ENCODE results near the gene FNDC3A. TPM values are rescaled to one million over a fixed set of nuclear protein-coding genes. Genes with fewer than 3 reads are reported as not detected.
"Not testable (repeated sequence)": the region's sequence is repeated elsewhere in the genome, so short reads cannot be mapped to it uniquely, and the experiment has no call there.

The FNDC3A gene
- polyA plus RNA-seq, 2 donors: 6.0 to 7.3 TPM

DNA sequence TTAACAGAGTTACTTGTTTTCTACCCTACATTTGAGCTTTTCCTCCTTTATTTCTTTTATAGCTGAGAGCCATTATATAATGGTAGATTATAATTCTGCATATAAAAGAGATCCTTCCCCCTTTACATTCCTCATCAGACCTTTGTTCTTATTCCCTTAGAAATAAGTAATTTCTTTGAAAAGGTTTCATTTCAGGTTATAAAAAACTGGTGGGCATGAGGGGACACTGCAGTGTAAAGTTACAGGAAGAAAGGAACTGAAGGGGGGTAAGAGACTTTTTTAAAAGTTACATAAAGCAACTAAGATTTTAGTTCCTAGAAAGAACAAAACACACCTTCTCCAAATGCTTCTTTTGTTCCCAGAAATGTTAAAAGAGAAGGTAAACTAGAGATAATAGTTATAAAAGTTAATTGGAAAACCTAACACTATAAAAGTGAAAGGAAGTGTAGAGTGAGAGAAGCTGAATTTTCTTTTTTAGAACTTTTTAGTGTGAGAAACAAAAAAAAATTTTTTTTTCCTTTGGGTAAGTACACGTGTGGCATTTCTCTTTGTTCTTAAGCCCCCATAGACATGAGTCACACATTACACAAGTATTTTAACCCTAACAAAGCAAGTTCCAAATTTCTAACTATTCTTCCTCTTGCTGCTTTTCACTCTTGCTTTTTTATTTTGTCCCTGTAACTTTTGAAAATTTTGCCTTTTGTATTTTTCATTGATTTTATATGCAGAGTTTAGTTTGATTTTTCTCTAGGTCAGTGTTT is 138.0 kb downstream of the FNDC3A start:
- Histone ChIP-seq H3K36me3 (ENCODE audit: control insufficient read depth in 2 of 2, insufficient read depth in 2 of 2, low read length in 1 of 2) (peaks cover 0 to under 1% of the 10 kb centered on the region in 2 donors), H3K4me1 (ENCODE audit: control insufficient read depth in 2 of 2, insufficient read depth in 2 of 2, low read length in 1 of 2) (no peaks in the 10 kb centered on the region), H3K4me3 (ENCODE audit: low read depth in 1 of 2, low read length in 2 of 2) (no peak overlapping the region), H3K27ac (ENCODE audit: low read depth in 2 of 2, low read length in 1 of 2) (no peak overlapping the region), H3K9me3 (ENCODE audit: control insufficient read depth in 2 of 2, insufficient read depth in 1 of 2, low read depth in 1 of 2, low read length in 1 of 2) (no peaks in the 10 kb centered on the region), H3K27me3 (ENCODE audit: control insufficient read depth in 1 of 2, insufficient read depth in 2 of 2, low read length in 2 of 2) (no peaks in the 10 kb centered on the region)
- 0 to 7% methylated on average over 1 of the region's 1 CpG for WGBS, 2 donors

DNA sequence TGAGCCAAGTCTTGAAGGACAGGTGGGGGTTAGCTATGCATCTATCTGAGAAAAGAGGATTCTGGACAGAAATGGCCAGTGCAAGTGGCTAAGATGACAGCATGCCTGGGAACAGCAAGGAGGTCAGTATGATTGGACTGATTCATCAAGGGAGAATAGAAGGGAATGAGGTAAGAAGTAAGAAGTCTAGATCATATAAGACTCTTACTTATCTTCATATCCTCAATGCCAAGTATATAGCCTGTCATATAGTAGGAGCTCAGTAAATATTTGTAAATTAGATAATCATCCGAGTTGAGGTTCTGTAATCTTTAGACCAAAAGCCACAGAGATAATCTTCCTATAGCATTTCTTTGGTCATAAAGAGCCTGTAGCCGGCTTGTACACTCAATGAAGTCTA is 141.2 kb downstream of the FNDC3A start:
- H3K4me3 ChIP-seq (ENCODE audit: low read depth in 1 of 2, low read length in 2 of 2): no peak overlapping the region
- H3K27me3 ChIP-seq (ENCODE audit: control insufficient read depth in 1 of 2, insufficient read depth in 2 of 2, low read length in 2 of 2): no peaks in the 10 kb centered on the region
- 77 to 97% methylated on average over 2 of the region's 2 CpGs for WGBS, 2 donors
- H3K36me3 ChIP-seq (ENCODE audit: control insufficient read depth in 2 of 2, insufficient read depth in 2 of 2, low read length in 1 of 2): peaks cover 0 to 3% of the 10 kb centered on the region in 2 donors
- no peak overlapping the region for H3K27ac ChIP-seq (ENCODE audit: low read depth in 2 of 2, low read length in 1 of 2)
- H3K4me1 ChIP-seq (ENCODE audit: control insufficient read depth in 2 of 2, insufficient read depth in 2 of 2, low read length in 1 of 2): no peaks in the 10 kb centered on the region
- no peaks in the 10 kb centered on the region for H3K9me3 ChIP-seq (ENCODE audit: control insufficient read depth in 2 of 2, insufficient read depth in 1 of 2, low read depth in 1 of 2, low read length in 1 of 2)

- H3K27me3 ChIP-seq (ENCODE audit: control insufficient read depth in 1 of 2, insufficient read depth in 2 of 2, low read length in 2 of 2); H3K4me1 ChIP-seq (ENCODE audit: control insufficient read depth in 2 of 2, insufficient read depth in 2 of 2, low read length in 1 of 2); H3K4me3 ChIP-seq (ENCODE audit: low read depth in 1 of 2, low read length in 2 of 2); H3K36me3 ChIP-seq (ENCODE audit: control insufficient read depth in 2 of 2, insufficient read depth in 2 of 2, low read length in 1 of 2); H3K9me3 ChIP-seq (ENCODE audit: control insufficient read depth in 2 of 2, insufficient read depth in 1 of 2, low read depth in 1 of 2, low read length in 1 of 2); H3K27ac ChIP-seq (ENCODE audit: low read depth in 2 of 2, low read length in 1 of 2): not testable (repeated sequence)
- 95% methylated on average over 6 of the region's 6 CpGs for WGBS, 2 donors
Measured at GRCh38 chr13:49118455-49118854, 142.7 kb downstream of the FNDC3A start.

- H3K4me1 ChIP-seq (ENCODE audit: control insufficient read depth in 2 of 2, insufficient read depth in 2 of 2, low read length in 1 of 2): no peaks in the 10 kb centered on the region
- no peak overlapping the region for H3K27ac ChIP-seq (ENCODE audit: low read depth in 2 of 2, low read length in 1 of 2)
- 73 to 88% methylated on average over 5 of the region's 5 CpGs for WGBS, 2 donors
Measured at GRCh38 chr13:49124693-49125304, 149.1 kb downstream of the FNDC3A start.

GRCh38 chr13:49125964-49126524 is 150.3 kb downstream of the FNDC3A start:
- Histone ChIP-seq H3K4me1 (ENCODE audit: control insufficient read depth in 2 of 2, insufficient read depth in 2 of 2, low read length in 1 of 2) (no peaks in the 10 kb centered on the region), H3K9me3 (ENCODE audit: control insufficient read depth in 2 of 2, insufficient read depth in 1 of 2, low read depth in 1 of 2, low read length in 1 of 2) (no peaks in the 10 kb centered on the region), H3K27ac (ENCODE audit: low read depth in 2 of 2, low read length in 1 of 2) (no peak overlapping the region), H3K4me3 (ENCODE audit: low read depth in 1 of 2, low read length in 2 of 2) (no peak overlapping the region), H3K27me3 (ENCODE audit: control insufficient read depth in 1 of 2, insufficient read depth in 2 of 2, low read length in 2 of 2) (no peaks in the 10 kb centered on the region), H3K36me3 (ENCODE audit: control insufficient read depth in 2 of 2, insufficient read depth in 2 of 2, low read length in 1 of 2) (no peaks in the 10 kb centered on the region)
- 47 to 50% methylated on average over 2 of the region's 2 CpGs for WGBS, 2 donors

More at GRCh38 chr13:49124693-49125304, 149.1 kb downstream of the FNDC3A start:
- H3K4me3 ChIP-seq (ENCODE audit: low read depth in 1 of 2, low read length in 2 of 2): no peak overlapping the region
- no peaks in the 10 kb centered on the region for H3K27me3 ChIP-seq (ENCODE audit: control insufficient read depth in 1 of 2, insufficient read depth in 2 of 2, low read length in 2 of 2)
- no peaks in the 10 kb centered on the region for H3K36me3 ChIP-seq (ENCODE audit: control insufficient read depth in 2 of 2, insufficient read depth in 2 of 2, low read length in 1 of 2)
- H3K9me3 ChIP-seq (ENCODE audit: control insufficient read depth in 2 of 2, insufficient read depth in 1 of 2, low read depth in 1 of 2, low read length in 1 of 2): no peaks in the 10 kb centered on the region

- H3K4me1 ChIP-seq (ENCODE audit: control insufficient read depth in 2 of 2, insufficient read depth in 2 of 2, low read length in 1 of 2): no peaks in the 10 kb centered on the region
- peaks cover 3 to 4% of the 10 kb centered on the region in 2 donors for H3K36me3 ChIP-seq (ENCODE audit: control insufficient read depth in 2 of 2, insufficient read depth in 2 of 2, low read length in 1 of 2)
- no peak overlapping the region for H3K27ac ChIP-seq (ENCODE audit: low read depth in 2 of 2, low read length in 1 of 2)
- H3K9me3 ChIP-seq (ENCODE audit: control insufficient read depth in 2 of 2, insufficient read depth in 1 of 2, low read depth in 1 of 2, low read length in 1 of 2): no peaks in the 10 kb centered on the region
- WGBS, 2 donors: 80 to 90% methylated on average over 1 of the region's 1 CpG
- no peaks in the 10 kb centered on the region for H3K27me3 ChIP-seq (ENCODE audit: control insufficient read depth in 1 of 2, insufficient read depth in 2 of 2, low read length in 2 of 2)
- H3K4me3 ChIP-seq (ENCODE audit: low read depth in 1 of 2, low read length in 2 of 2): no peak overlapping the region
Measured at GRCh38 chr13:49132479-49133002, 156.8 kb downstream of the FNDC3A start.

GRCh38 chr13:49134305-49134704 is 158.6 kb downstream of the FNDC3A start:
- Histone ChIP-seq H3K27me3 (ENCODE audit: control insufficient read depth in 1 of 2, insufficient read depth in 2 of 2, low read length in 2 of 2) (no peaks in the 10 kb centered on the region), H3K4me1 (ENCODE audit: control insufficient read depth in 2 of 2, insufficient read depth in 2 of 2, low read length in 1 of 2) (no peaks in the 10 kb centered on the region), H3K36me3 (ENCODE audit: control insufficient read depth in 2 of 2, insufficient read depth in 2 of 2, low read length in 1 of 2) (peaks cover 3 to 4% of the 10 kb centered on the region in 2 donors), H3K9me3 (ENCODE audit: control insufficient read depth in 2 of 2, insufficient read depth in 1 of 2, low read depth in 1 of 2, low read length in 1 of 2) (no peaks in the 10 kb centered on the region), H3K4me3 (ENCODE audit: low read depth in 1 of 2, low read length in 2 of 2) (no peak overlapping the region), H3K27ac (ENCODE audit: low read depth in 2 of 2, low read length in 1 of 2) (no peak overlapping the region)
- WGBS, 2 donors: 90 to 97% methylated on average over 3 of the region's 3 CpGs

DNA sequence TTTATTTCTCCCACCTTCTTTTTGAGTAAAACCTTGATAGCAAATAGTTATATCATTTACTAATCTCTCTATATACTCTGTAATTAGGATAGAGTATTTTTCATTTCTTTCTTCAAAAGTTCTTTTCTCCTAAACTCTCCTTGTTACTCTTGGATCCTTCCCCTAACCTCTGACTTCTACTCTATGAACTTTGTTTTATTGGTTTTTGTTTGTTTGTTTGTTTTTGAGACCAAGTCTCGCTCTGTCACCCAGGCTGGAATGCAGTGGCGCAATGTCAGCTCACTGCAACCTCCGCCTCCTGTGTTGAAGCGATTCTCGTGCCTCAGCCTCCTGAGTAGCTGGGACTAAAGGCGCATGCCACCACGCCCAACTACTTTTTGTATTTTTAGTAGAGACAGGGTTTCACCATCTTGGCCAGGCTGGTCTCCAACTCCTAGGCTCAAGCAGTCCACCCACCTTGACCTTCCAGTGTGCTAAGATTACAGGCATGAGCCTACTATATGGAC is 161.5 kb downstream of the FNDC3A start:
- not testable (repeated sequence) for H3K27me3 ChIP-seq (ENCODE audit: control insufficient read depth in 1 of 2, insufficient read depth in 2 of 2, low read length in 2 of 2); H3K9me3 ChIP-seq (ENCODE audit: control insufficient read depth in 2 of 2, insufficient read depth in 1 of 2, low read depth in 1 of 2, low read length in 1 of 2); H3K4me1 ChIP-seq (ENCODE audit: control insufficient read depth in 2 of 2, insufficient read depth in 2 of 2, low read length in 1 of 2); H3K36me3 ChIP-seq (ENCODE audit: control insufficient read depth in 2 of 2, insufficient read depth in 2 of 2, low read length in 1 of 2); H3K27ac ChIP-seq (ENCODE audit: low read depth in 2 of 2, low read length in 1 of 2); H3K4me3 ChIP-seq (ENCODE audit: low read depth in 1 of 2, low read length in 2 of 2)
- 96 to 97% methylated on average over 7 of the region's 7 CpGs for whole genome bisulfite sequencing, 2 donors

GRCh38 chr13:49140910-49141611 is 165.3 kb downstream of the FNDC3A start:
- Histone ChIP-seq H3K4me3 (ENCODE audit: low read depth in 1 of 2, low read length in 2 of 2) (no peak overlapping the region), H3K9me3 (ENCODE audit: control insufficient read depth in 2 of 2, insufficient read depth in 1 of 2, low read depth in 1 of 2, low read length in 1 of 2) (no peaks in the 10 kb centered on the region), H3K36me3 (ENCODE audit: control insufficient read depth in 2 of 2, insufficient read depth in 2 of 2, low read length in 1 of 2) (peaks cover 0 to 3% of the 10 kb centered on the region in 2 donors)

More at GRCh38 chr13:49140910-49141611, 165.3 kb downstream of the FNDC3A start:
- Histone ChIP-seq H3K27ac (ENCODE audit: low read depth in 2 of 2, low read length in 1 of 2) (no peak overlapping the region), H3K4me1 (ENCODE audit: control insufficient read depth in 2 of 2, insufficient read depth in 2 of 2, low read length in 1 of 2) (no peaks in the 10 kb centered on the region), H3K27me3 (ENCODE audit: control insufficient read depth in 1 of 2, insufficient read depth in 2 of 2, low read length in 2 of 2) (no peaks in the 10 kb centered on the region)
